Muscle of arm (tissue), 12 donors: ENCODE results near the gene PPP1R14B. TPM values are rescaled to one million over a fixed set of nuclear protein-coding genes. Genes with fewer than 3 reads are reported as not detected.

ENCODE experiments used
- DNase-seq: peaks from one replicate; pipeline ENCODE4 v3.0.0-alpha.2; 2013
- polyA plus RNA-seq, 12 donors: library from polyadenylated mRNA; unstranded; fragments of 120-200 nt; gene quantifications; one replicate each; pipeline ENCODE4 v1.2.1, GENCODE V29; 2013; ENCODE audit not compliant: insufficient read length in 12 of 12

The PPP1R14B gene
- polyA plus RNA-seq, 12 donors, result 126 to 218 (median 167) TPM; not detected in 1

- no peak for DNase-seq
Measured at GRCh38 chr11:64218628-64219353, 28.0 kb downstream of the PPP1R14B start.

DNA sequence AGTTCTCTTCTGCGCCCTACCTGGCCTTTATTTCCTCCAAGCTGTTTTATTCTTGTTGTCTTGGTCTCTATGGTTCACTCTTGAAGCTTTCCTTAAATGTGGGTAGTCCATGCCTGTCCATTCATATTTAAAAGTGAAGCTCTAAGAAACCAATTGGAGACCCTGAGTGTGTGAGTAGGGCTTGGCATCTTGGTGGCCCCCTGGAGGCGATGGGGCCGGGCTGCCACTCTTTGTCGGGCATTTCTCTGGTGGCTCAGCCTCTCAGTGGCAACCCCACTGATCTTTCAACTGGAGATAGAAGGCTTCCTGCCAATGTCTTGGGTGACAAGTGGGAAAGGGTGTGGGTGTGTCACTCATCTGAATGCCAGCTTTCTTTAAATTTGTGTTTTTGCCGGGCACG, 29.9 kb downstream of the PPP1R14B start:
- DNase-seq, result no peak

GRCh38 chr11:64211181-64211872, 35.4 kb downstream of the PPP1R14B start:
- DNase-seq, result no peak

GRCh38 chr11:64210301-64211020, 36.3 kb downstream of the PPP1R14B start:
- no peak for DNase-seq

DNA sequence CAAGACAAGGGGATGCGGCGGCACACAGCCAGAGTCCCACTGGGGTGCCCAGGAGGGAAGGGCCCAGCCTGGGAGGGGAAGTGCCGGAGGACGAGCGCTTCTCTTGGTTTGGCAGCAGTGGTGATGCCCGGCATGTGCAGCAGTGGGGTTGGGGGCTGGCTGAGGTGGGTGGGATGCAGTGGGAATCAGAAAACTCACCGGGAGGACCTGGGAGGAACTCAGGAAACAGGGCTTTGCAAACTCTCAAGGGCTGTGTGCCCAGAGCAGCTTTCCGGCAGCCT, 37.2 kb downstream of the PPP1R14B start:
- no peak for DNase-seq

DNA sequence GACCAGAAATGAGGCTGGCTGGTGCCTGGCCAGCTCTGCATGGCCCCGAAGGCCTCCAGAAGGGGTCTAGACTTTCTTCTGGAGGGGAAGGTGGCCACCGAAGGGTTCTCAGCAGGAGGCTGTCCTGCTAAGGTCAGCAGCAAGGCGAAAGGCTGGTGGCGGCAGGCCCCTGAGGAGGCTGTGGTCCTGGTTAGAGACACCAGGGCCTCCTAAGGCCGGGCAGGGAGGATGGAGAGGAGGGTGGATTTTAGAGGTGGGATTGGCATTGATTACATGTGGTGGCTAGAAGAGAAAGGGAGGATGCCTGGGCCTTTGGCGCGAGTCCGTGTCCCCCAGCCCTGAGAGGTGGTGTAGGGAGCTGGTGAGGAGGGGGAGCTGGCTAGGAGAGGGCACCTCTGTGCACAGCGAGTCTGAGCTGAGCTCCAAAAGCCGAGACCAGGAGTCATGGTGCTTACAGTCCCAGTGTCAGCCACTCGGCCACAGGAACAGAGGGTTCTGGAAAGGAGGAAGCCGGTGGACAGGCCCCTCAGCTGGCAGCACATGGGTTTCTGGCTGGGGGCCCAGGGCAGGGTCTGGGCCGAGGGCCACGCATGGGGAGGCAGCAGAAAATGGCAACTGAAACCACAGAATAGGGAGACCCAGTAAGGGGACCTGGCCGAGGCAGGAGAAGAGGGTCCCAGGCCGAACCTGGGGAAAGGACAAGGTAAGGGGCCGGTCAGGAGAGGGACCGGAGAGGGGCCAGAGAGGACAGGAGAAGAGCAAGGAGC, 37.8 kb downstream of the PPP1R14B start:
- DNase-seq, result no peak

- DNase-seq, result no peak
Measured at GRCh38 chr11:64208086-64208795, 38.5 kb downstream of the PPP1R14B start.

DNA sequence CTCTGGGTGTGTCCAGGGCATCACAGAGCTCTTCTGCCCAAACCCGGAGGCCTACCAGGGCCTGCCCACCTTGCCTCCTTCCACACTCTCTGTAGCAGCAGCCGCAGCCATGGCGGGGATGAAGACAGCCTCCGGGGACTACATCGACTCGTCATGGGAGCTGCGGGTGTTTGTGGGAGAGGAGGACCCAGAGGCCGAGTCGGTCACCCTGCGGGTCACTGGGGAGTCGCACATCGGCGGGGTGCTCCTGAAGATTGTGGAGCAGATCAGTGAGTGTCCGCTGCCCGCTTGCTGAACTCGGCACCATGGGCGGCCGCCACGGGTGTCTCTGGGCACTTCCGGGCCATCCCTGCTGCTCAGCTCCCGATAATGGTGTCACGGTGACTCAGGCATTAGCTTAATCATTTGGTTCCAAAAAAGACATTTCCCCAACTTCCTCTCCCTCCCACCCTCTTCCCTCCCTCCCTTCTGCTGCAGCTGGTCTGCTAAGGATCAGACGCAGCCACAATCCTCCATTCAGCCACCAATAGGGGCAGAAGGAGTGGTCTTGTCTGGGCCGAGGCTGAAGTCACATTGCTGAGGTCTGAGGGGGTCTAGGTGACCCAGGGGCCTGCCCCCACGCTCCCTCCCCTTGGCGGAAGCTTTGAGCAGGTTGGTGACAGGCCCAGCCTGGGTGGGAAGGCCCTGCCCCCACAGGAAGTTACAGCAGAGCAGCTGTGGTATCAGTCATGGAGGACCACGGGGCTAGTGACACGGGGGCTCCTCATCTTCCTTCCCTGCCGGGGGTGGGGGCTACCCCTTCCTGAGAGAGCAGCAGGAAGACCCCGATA, 39.3 kb downstream of the PPP1R14B start:
- peak; percentile 66 for DNase-seq

- DNase-seq, result no peak
Measured at GRCh38 chr11:64206457-64207255, 40.1 kb downstream of the PPP1R14B start, which contains the start of gene FERMT3. FERMT3 (plus strand) TSS chr11:64206721; CDS start chr11:64207365, 644 bp downstream.

DNA sequence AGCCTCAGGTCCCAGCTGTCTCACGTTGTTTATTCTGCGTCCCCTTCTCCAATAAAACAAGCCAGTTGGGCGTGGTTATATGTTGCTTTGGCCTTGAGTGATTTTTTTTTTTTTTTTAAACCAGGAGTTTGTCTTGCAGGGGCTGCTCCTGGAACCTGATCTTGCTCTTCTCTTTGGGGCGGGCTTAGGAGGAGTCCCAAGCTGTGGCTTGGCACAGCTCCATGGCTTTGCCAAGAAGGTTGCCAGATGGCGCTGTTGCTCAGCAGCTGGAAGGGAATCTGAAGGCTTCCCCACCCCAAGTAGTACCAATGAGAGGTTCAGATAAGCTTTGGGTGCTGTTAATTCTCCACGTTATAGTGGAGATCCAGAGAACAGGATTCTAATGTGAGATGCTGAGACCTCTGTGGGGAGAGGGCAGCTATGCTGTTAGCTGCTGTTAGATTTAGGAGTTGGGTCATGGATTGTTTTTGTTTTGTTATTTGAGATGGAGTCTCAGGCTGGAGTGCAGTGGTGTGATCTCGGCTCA, 42.2 kb downstream of the PPP1R14B start:
- peak; percentile 82 for DNase-seq

- no peak for DNase-seq
Measured at GRCh38 chr11:64204080-64204440, 42.7 kb downstream of the PPP1R14B start.

DNA sequence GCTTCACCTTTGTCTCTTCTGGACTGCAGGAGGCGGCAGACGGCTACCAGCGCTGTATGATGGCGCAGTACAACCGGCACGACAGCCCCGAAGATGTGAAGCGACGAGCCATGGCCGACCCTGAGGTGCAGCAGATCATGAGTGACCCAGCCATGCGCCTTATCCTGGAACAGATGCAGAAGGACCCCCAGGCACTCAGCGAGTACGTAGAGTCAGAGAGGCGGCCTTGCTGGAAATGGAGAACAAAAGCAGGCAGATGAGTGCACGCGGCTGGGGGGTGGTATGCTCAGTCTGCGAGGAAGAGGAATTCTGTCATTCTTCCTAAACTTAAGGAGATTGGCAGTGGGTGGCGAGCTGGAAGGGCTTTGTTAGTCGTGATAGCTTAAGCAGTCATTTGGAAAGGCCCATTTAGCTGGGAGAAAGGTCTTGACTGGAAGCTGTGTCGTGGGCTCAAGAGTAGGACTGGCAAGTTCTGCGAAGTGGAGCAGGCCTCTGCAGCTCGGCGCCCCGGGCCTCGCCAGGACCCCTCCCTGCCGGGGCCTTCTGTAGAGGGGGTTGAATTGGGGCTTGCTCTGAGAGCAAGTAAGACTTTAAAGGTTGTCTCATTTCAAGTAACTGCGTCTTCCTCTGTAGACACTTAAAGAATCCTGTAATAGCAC, 43.2 kb downstream of the PPP1R14B start:
- DNase-seq, result no peak

DNA sequence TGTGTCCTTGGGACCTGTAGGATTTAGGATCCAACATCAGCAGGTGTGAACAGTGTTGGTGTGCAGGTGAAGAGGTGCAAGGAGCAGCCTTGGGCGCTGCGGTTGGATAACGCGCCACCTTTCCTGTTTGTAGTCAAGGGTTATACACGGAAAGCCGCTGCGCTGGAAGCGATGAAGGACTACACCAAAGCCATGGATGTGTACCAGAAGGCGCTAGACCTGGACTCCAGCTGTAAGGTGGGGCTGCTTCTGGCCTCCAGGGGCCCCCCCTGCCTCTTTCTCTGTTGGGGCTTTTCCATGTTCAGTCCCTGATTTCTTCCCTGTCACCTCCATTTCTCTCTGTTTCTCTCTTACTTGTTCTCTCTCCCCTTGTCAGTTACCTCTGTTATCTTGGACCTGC, 43.8 kb downstream of the PPP1R14B start:
- no peak for DNase-seq

DNA sequence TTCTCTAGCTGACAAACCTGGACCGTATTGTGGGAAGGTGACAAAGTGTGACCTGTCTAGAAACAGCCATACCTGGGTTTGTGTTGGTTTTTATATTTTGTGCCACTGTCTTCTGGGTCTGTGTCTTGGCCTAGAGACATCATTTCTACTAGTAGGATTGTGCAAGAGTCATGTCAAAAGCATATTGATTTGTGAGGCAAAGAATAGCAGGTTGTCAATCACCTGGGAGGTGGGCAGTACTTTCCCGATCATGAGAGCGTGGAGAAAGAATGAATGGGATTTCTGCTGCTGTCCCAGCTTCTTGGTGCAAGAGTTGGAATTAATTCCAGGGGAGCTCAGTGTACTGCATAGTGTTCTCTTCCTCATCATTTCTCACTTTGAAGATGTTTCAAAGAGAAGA, 45.2 kb downstream of the PPP1R14B start:
- no peak for DNase-seq

DNA sequence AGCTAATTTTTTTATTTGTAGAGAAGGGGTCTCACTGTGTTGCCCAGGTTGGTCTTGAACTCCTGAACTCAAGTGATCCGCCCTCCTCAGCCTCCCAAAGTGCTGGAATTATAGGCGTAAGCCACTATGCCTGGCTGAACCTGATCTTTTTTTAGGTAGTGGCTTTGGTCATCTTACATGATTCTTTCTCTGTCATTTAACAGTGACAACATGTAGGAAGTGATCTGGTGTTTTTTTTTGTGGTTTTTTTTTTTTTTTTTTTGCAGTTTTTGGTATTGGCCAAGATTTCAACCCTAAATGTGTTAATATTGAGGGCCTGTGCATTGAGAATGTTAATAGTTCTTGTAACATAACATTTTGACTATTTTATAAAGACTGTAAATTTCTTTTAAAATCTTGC, 48.2 kb downstream of the PPP1R14B start:
- DNase-seq, result no peak

GRCh38 chr11:64196626-64197025, 50.1 kb downstream of the PPP1R14B start:
- DNase-seq, result no peak
